Cerebellar cortex (tissue), 1 donor: ENCODE results near the gene SYNPR.
"Not testable (repeated sequence)": the region's sequence is repeated elsewhere in the genome, so short reads cannot be mapped to it uniquely, and the experiment has no call there.

Experiments used
- DNase-seq: peaks from one replicate; pipeline ENCODE4 v3.0.0-alpha.2; 2015; ENCODE audit warnings: low spot score

Gene SYNPR

GRCh38 chr3:63278171-63279004, at the start of gene SYNPR:
Gene SYNPR (plus strand): TSS chr3:63278308.
- peak; percentile 58 for DNase-seq

DNA sequence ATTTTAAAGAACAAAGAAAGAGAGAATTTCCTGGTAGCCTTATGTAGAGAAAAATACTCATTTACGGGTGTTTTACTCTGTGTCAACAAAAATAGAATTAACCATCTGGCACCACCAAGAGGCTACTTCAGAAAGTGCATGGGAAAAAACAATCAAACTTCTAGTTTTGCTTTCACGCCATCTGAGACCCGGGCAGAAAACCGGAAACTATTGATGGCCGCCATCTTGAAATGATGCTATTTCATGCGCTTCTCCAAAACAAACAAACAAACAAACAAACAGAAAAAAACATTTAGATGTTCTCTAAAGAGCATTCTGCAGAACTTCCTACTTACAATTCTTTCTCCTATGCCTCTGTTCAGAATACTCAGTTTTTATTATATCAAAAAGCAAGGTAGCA, 49.4 kb upstream of the SYNPR start:
- peak; percentile 67 for DNase-seq

DNA sequence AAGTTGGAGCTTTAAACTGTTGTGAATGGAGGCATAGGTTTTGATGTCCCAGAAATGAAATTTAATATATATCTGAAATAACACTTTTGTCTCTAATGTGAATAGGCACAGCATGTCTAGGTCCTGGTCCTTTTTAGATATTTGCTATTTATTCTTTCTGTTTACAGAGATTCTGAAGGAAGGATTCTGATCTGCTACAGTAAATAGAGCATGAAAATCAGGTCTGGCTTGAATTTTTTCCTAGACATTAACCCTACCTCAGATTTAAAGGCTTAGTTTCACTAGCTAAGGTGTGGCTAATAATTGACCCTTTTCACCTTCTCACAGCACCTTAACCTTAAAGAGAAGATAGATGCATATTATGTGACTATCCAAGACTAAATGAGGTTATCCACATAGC, 48.0 kb upstream of the SYNPR start:
- peak; percentile 77 for DNase-seq

DNA sequence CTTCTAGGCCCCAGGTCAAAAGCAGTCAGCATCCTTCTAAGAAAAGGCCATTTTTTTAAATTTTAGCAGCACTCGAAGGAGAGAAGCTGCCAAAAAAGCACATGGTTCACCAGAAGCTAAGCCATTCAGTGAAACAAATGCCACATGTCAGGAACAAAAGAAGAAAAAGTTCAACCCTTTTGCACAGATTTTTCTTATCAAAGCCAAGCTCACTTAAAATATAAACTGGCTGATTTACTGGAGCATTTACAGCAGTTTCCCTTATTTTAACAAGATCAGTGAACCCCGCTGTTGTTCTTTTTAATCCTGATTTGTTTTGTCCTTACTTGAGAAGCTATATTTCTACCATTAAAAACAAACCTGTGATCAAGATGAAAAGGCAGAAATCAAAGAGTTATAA, 46.5 kb upstream of the SYNPR start:
- peak; percentile 64 for DNase-seq

DNA sequence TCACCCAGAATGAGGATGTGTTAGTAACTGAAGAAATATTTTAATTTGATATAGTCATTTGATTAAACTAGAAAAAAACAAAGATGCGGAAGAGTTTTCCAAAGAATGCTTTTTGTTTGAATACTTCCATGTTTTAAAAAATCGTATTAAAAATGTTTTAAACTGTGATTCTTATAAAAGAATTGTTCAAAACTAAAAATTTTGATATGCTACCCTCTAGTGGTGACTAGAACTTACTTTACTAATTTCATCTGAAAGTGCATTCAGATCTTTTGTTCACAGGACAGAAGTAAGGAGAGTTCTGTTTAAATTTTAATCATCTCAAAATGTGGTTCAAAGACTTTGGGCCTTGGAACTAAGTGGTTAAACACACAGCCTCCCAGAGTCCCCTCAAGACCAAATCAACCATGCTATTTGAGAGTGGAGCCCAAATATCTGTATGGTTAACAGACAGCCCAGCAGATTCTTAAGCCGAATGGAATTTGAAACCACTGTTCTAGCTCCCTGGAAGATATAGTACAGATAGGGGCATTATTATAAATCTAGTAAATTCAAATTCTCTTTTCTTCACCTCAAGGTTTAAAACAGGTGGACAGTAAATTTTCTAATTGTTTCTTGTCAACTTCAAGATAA, 45.2 kb upstream of the SYNPR start:
- peak; percentile 28 for DNase-seq

GRCh38 chr3:63240381-63240902, 37.7 kb upstream of the SYNPR start:
- DNase-seq: no peak

DNA sequence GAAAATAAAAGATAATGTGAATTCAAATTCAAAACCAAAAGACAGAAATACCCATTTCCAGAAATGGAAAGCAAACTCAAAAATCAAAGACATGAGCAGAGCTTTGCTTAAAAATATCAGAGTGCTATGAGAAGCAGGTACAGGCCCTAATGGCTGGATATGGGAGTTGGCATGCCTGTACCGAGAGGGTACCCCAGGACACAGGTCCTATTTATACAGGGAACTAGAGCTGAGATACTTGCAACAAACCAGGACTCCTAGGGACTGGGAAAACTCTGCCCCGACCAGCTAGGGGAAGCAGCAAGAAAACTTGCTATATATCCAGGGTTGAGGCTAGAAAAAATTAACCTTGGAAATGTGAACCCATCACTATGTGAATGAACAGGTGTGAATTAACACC, 36.0 kb upstream of the SYNPR start:
- no peak for DNase-seq

DNA sequence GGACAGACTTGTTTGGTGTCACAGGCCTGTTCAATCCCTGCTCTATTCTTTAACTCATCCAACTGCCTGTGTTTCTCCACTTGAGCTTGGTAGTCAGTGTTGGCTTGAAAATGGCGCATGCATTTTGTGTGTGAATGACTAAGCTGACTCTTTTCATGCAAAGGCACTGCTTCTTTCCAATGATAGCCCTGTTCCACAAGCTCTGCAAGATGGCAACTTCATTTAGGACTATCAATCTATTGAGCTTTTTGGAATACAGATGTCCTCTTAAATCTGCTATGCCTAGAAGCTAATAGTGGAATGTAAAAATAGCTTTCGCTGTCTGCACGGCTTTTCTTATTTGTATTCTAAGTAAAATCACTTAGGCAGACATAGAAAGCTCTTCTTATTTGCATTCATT, 33.6 kb upstream of the SYNPR start:
- DNase-seq: no peak

DNA sequence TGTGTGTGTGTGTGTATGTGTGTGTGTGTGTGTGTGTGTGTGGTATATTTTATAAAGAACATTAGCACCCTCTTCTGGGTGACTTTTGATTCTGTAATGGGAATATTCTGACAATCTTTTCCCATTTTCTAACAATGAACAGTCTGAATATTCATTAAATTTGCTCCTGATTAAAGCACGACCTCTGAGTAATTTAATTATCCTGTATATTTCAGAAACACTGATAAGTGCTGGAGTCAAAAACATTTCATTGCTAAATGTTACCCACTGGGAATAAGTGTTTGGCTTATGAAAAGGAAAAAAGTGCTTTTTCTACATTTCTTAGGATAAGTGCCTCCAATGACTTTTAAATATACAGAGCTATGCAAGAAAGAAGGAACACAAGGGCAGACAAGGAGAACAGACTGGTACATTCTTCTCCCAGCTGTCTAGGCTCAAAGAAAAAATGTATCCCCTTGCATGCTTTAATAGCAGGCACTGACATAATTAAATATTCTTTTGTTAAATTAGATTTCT, 32.3 kb upstream of the SYNPR start:
- no peak for DNase-seq

- no peak for DNase-seq
Measured at GRCh38 chr3:63248015-63248414, 30.1 kb upstream of the SYNPR start.

DNA sequence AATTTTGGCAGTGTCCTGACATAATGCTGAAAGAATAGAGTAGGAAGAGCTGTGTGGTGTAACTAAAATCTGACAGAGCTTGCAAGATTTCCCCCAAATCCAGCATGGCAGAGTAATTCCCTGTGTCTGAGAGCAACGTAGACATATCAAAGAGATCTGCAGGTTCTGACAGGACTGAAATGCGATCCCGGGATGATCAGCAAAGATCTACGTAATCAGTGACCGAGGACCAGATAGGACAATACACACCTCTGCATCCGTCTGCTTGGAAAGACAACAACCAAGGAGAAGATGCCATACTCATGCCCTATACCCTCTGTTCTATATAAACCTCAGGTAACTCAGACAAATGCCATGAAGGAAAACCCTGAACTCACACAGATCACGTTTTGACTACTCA, 26.6 kb upstream of the SYNPR start:
- no peak for DNase-seq

- DNase-seq: not testable (repeated sequence)
Measured at GRCh38 chr3:63255819-63256218, 22.3 kb upstream of the SYNPR start.

GRCh38 chr3:63264716-63265115, 13.4 kb upstream of the SYNPR start:
- no peak for DNase-seq

- no peak for DNase-seq
Measured at GRCh38 chr3:63274359-63274758, 3.7 kb upstream of the SYNPR start.

- DNase-seq: peak; percentile 85
Measured at GRCh38 chr3:63279005-63279841, 1.1 kb downstream of the SYNPR start.

DNA sequence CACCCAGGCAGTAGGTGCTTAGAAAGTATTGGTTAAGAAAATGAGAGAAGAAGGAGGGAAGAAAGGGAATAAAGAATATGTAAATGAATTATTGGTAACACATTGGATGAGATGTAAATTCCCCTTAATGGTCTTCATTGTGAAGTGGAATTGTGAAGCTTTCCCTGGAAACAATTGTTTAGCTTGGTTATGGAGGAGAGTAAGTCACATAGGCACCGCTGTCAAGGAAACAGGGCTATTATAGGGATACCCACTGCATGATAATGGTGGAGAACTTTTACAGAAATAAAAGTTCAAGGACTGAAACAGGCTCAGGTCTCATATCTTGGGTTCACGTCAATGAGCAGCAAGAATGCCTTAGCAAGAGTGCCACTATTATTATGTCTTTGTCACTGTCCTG, 9.5 kb downstream of the SYNPR start:
- no peak for DNase-seq

- peak; percentile 91 for DNase-seq
Measured at GRCh38 chr3:63290686-63291085, 12.6 kb downstream of the SYNPR start.

- DNase-seq: peak; percentile 57
Measured at GRCh38 chr3:63294332-63294731, 16.2 kb downstream of the SYNPR start.

- DNase-seq: peak; percentile 68
Measured at GRCh38 chr3:63295356-63295755, 17.2 kb downstream of the SYNPR start.

DNA sequence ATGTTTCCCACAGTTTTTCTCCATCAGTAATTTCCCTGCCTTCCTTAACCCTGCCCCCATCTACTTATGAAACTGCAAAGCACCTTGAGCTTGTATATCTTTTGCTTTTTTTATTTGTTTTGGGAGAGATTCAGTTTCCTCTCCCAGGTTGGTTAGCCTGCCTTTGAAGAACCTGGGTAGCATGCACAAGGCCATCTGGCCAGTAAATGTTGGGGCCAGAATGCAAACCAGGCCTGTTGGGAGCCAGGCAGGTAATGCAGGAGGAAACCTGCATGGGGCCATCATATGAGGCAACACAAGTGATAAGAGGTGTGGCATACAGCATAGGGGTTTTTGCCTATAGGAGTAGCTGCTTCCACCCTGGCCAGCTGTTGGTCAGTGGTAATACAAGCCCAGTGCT, 17.7 kb downstream of the SYNPR start:
- DNase-seq: peak; percentile 93

DNA sequence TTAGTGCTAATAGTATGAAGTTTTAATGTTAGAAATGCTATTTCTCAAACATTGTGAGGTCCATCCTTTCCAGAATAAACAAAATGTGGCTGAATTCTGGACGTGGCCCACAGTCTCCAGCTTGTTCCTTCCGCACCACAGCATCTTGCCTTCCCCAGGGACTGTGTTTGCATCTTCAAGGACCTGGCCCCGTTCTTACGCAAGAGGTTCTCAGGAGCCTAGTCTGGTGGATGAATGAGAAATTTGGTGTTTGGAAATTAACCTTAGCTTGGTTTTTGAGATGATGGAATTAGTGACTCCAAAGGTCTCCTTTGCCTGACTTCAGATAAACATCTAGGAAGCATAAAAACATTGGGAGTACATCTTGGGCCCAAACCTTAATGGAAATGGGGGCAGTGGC, 18.1 kb downstream of the SYNPR start:
- DNase-seq: no peak

- DNase-seq: no peak
Measured at GRCh38 chr3:63303238-63303637, 25.1 kb downstream of the SYNPR start.
